OCI-LY3 (cell line): ENCODE results near the gene AKR1C4.

Source experiments
- EZH2phosphoT487 ChIP-seq: fragments of 200-600 bp; shearing (Covaris generic); IDR thresholded peaks from 2 replicates; pipeline ENCODE4 v1.6.1; 2018; ENCODE audit warnings: antibody characterized with exemption, mixed run types, low read depth
- TF ChIP-seq, protein P1 (sequence below): fragments of 200-600, 300-600 bp; sonication (generic); IDR thresholded peaks from 2 replicates; pipeline ENCODE4 v1.5.1; 2014; ENCODE audit warnings: antibody characterized with exemption, low read length, low read depth

- TF ChIP-seq, protein P1, sequence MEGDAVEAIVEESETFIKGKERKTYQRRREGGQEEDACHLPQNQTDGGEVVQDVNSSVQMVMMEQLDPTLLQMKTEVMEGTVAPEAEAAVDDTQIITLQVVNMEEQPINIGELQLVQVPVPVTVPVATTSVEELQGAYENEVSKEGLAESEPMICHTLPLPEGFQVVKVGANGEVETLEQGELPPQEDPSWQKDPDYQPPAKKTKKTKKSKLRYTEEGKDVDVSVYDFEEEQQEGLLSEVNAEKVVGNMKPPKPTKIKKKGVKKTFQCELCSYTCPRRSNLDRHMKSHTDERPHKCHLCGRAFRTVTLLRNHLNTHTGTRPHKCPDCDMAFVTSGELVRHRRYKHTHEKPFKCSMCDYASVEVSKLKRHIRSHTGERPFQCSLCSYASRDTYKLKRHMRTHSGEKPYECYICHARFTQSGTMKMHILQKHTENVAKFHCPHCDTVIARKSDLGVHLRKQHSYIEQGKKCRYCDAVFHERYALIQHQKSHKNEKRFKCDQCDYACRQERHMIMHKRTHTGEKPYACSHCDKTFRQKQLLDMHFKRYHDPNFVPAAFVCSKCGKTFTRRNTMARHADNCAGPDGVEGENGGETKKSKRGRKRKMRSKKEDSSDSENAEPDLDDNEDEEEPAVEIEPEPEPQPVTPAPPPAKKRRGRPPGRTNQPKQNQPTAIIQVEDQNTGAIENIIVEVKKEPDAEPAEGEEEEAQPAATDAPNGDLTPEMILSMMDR, result no peak
- TF ChIP-seq EZH2phosphoT487, result no peak
These were observed 33.1 kb upstream of the AKR1C4 start for GRCh38 chr10:5163487-5163886.
